NB4 (cell line): ENCODE results near the gene SOX9.

Experiments used
- CTCF ChIP-seq: IDR thresholded peaks from one replicate; pipeline ENCODE4 v1.5.1; 2012; ENCODE audit warnings: low read depth, low read length
- POLR2A ChIP-seq: IDR thresholded peaks from 2 replicates; pipeline ENCODE4 v1.6.1; 2011; ENCODE audit warnings: mild to moderate bottlenecking; ENCODE audit not compliant: insufficient read length; ENCODE audit errors: extremely low read depth

GRCh38 chr17:72152387-72152929 is 31.6 kb downstream of the SOX9 start:
- TF ChIP-seq CTCF (no peak), POLR2A (no peak)
